K562 (cell line): ENCODE measurements around the gene EML6. TPM values are rescaled to one million over a fixed set of nuclear protein-coding genes. Genes with fewer than 3 reads are reported as not detected.

Experiments used
- ATAC-seq: fragments of 200-7000 bp; cut with Tn5 transposase; 3 replicates; pipeline ENCODE4 v1.9.1; 2020; ENCODE audit warnings: moderate library complexity
- BruUV-seq: library from RNA; stranded (reverse); fragments of 400-500 nt; replicated peaks from 2 replicates; lab custom pipeline; 2021; lab: Mats Ljungman, UMichigan
- CTCF ChIA-PET: fragments of 300-600 bp; formaldehyde crosslinking; extraction: SDS; loops from one replicate; lab custom pipeline; 2021; ENCODE audit warnings: low intra/inter-chr PET ratio; lab: Yijun Ruan, JAX
- POLR2A ChIA-PET: fragments of 300-600, 350-650 bp; sonication (Branson Sonifier 250); formaldehyde crosslinking; extraction: SDS; loops from one replicate; lab custom pipeline; 2021; ENCODE audit warnings: antibody characterized with exemption, inconsistent platforms; lab: Yijun Ruan, JAX
- DNase-seq, 4 experiments: peaks; one replicate each; pipeline versions ENCODE4 v3.0.0 to v3.0.0-alpha.2; 2011 to 2018; ENCODE audit warnings: low spot score in 3 of 4, mixed read lengths in 3 of 4; ENCODE audit errors: extremely low read depth in 1 of 4
- FAIRE-seq: peaks from 2 replicates; lab custom pipeline; 2011; peaks lifted over from hg19 to GRCh38; lab: Jason Lieb, UNC
- H2AFZ ChIP-seq: 2 replicates; pipeline ENCODE4 v1.6.0; 2011; ENCODE audit warnings: low read depth, low read length, control low read depth, inconsistent platforms
- H3K27ac ChIP-seq: fragments of 200-600 bp; 3 replicates; pipeline ENCODE4 v1.8.0; 2011; ENCODE audit warnings: low read depth, mild to moderate bottlenecking, control low read depth, inconsistent platforms, low read length, moderate library complexity, mixed read lengths; ENCODE audit errors: extremely low read depth
- H3K27me3 ChIP-seq, 2 experiments: fragments of 300-600 bp in 1 of 2; 2 replicates in 1 of 2; 3 replicates in 1 of 2; pipeline versions ENCODE4 v1.6.0 to v1.8.0; 2011; ENCODE audit warnings: inconsistent platforms in 2 of 2, low read length in 2 of 2, mild to moderate bottlenecking in 1 of 2, mixed read lengths in 1 of 2, moderate library complexity in 1 of 2; ENCODE audit not compliant: control insufficient read depth in 2 of 2, insufficient read depth in 2 of 2
- H3K36me3 ChIP-seq: fragments of 300-600 bp; 3 replicates; pipeline ENCODE4 v1.8.0; 2011; ENCODE audit warnings: mild to moderate bottlenecking, low read length, inconsistent platforms; ENCODE audit not compliant: control insufficient read depth, insufficient read depth
- H3K4me1 ChIP-seq, 2 experiments: fragments of 200-600 bp in 1 of 2; replicated peaks in 1 of 2; 2 replicates in 1 of 2; 3 replicates in 1 of 2; pipeline versions ENCODE4 v1.5.1 to v1.8.0; 2011; ENCODE audit warnings: inconsistent platforms in 2 of 2, low read length in 2 of 2, mild to moderate bottlenecking in 1 of 2, mixed read lengths in 1 of 2, moderate library complexity in 1 of 2; ENCODE audit not compliant: control insufficient read depth in 2 of 2, insufficient read depth in 2 of 2
- H3K4me2 ChIP-seq: 2 replicates; pipeline ENCODE4 v1.6.1; 2011; ENCODE audit warnings: low read length, control low read depth, inconsistent platforms, mixed read lengths; ENCODE audit not compliant: insufficient read depth
- H3K4me3 ChIP-seq: fragments of 200-600 bp; sonication (generic), shearing (Covaris generic); 2 replicates; pipeline ENCODE4 v1.5.1; 2016; ENCODE audit warnings: control low read depth, inconsistent platforms
- H3K79me2 ChIP-seq: fragments of 200-600 bp; 3 replicates; pipeline ENCODE4 v1.8.0; 2011; ENCODE audit warnings: low read length, inconsistent platforms; ENCODE audit not compliant: control insufficient read depth, insufficient read depth
- H3K9ac ChIP-seq, 2 experiments: 2 replicates each; pipeline versions ENCODE4 v1.6.0 to v1.6.1; 2011; ENCODE audit warnings: low read depth in 2 of 2, low read length in 2 of 2, control low read depth in 1 of 2, inconsistent platforms in 1 of 2, mild to moderate bottlenecking in 1 of 2, mixed read lengths in 1 of 2; ENCODE audit not compliant: insufficient read depth in 1 of 2
- H3K9me1 ChIP-seq: one replicate; pipeline ENCODE4 v1.6.0; 2011; ENCODE audit warnings: inconsistent platforms, mild to moderate bottlenecking, low read length, moderate library complexity; ENCODE audit not compliant: control insufficient read depth, insufficient read depth
- H3K9me3 ChIP-seq: replicated peaks from 2 replicates; pipeline ENCODE4 v1.5.1; 2011; ENCODE audit warnings: low read depth, low read length, inconsistent platforms; ENCODE audit not compliant: control insufficient read depth, insufficient read depth
- H4K20me1 ChIP-seq: replicated peaks from 2 replicates; pipeline ENCODE4 v1.6.1; 2011; ENCODE audit warnings: low read length, inconsistent platforms, mixed read lengths; ENCODE audit not compliant: control insufficient read depth, insufficient read depth
- C11orf30 ChIP-seq: fragments of 450-650 bp; IDR thresholded peaks from 2 replicates; pipeline ENCODE4 v1.6.1; 2016; ENCODE audit warnings: low read depth, mild to moderate bottlenecking
- E2F1 ChIP-seq: sonication (generic); formaldehyde crosslinking; IDR thresholded peaks from 2 replicates; pipeline ENCODE4 v1.8.1; 2023; ENCODE audit warnings: mild to moderate bottlenecking, missing genetic modification reagents, moderate library complexity
- FOXA1 ChIP-seq: fragments of 450-650 bp; IDR thresholded peaks from 2 replicates; pipeline ENCODE4 v1.6.1; 2016; ENCODE audit warnings: mild to moderate bottlenecking, borderline replicate concordance
- GATAD2B ChIP-seq: fragments of 450-650 bp; IDR thresholded peaks from 2 replicates; pipeline ENCODE4 v1.6.1; 2017; ENCODE audit warnings: mild to moderate bottlenecking, borderline replicate concordance
- MAFG ChIP-seq: fragments of 450-650 bp; conservative IDR thresholded peaks from 2 replicates; pipeline ENCODE4 v1.6.1; 2016; ENCODE audit warnings: missing genetic modification characterization, missing compliant biosample characterization
- MAX ChIP-seq: sonication (generic); formaldehyde crosslinking; IDR thresholded peaks from 2 replicates; pipeline ENCODE4 v1.9.0; 2022; ENCODE audit warnings: mild to moderate bottlenecking, missing genetic modification reagents
- PRDM10 ChIP-seq: fragments of 450-650 bp; IDR thresholded peaks from 2 replicates; pipeline ENCODE4 v1.6.1; 2018; ENCODE audit not compliant: partially characterized antibody
- RBM17 ChIP-seq: fragments of 200-400 bp; formaldehyde crosslinking; IDR thresholded peaks from 2 replicates; pipeline ENCODE4 v1.6.1; 2017; ENCODE audit warnings: low read depth, mild to moderate bottlenecking, low read length, borderline replicate concordance
- ZNF316 ChIP-seq: fragments of 450-650 bp; IDR thresholded peaks from 2 replicates; pipeline ENCODE4 v1.6.1; 2016
- in situ Hi-C: fragments of 300-500 bp; cut with MboI; formaldehyde crosslinking; loops from 4 replicates; pipeline ENCODE4 v1.15.0; 2018; ENCODE audit warnings: inconsistent platforms, mixed read lengths
- intact Hi-C: fragments of 100-400 bp; cut with micrococcal nuclease; formaldehyde crosslinking; loops from 2 replicates; pipeline ENCODE4 v1.14.2; 2022
- polyA plus RNA-seq, 8 experiments: library from polyadenylated mRNA; depleted of rRNA in 4 of 8; stranded (reverse) in 5 of 8; unstranded in 3 of 8; fragments of >200 nt; fragmentation: Nextera tagmentation in 2 of 8; fragmentation: Illumina TruSeq in 1 of 8; extraction: Ambion mirVana in 2 of 8; extraction: Trizol in 1 of 8; gene quantifications; 2 replicates each; pipeline versions ENCODE4 v1.2.1 to v1.2.3, GENCODE V29; 2011 to 2014; ENCODE audit warnings: inconsistent platforms in 1 of 8, missing spikeins in 1 of 8
- total RNA-seq, 7 experiments: library from RNA; depleted of rRNA in 6 of 7; stranded (reverse); fragments of >200 nt in 6 of 7; fragmentation: Illumina TruSeq in 2 of 7; extraction: Trizol in 2 of 7; gene quantifications; 2 replicates each; pipeline versions ENCODE4 v1.2.1 to v1.2.3, GENCODE V29; 2011 to 2021; ENCODE audit warnings: low replicate concordance in 1 of 7

The EML6 gene
- total and polyA plus RNA-seq, 9 of the 15 experiments (the other 6 are each of a cell fraction or from before 2014, with no cell fraction given), result 0.07 to 0.56 (median 0.25) TPM

- H4K20me1 ChIP-seq, result no peaks in the 10 kb centered on the region
- no peak overlapping the region for H3K4me2 ChIP-seq
- CTCF ChIA-PET, result no interaction called here
- intact Hi-C loops, result no loop called here
- H2AFZ ChIP-seq, result no peak overlapping the region
- H3K4me1 ChIP-seq, result peaks cover 0 to 9% of the 10 kb centered on the region in 2 experiments; a peak in 3 of 5 replicates
- H3K9me3 ChIP-seq, result no peaks in the 10 kb centered on the region
- FAIRE-seq, result no peak
- H3K9ac ChIP-seq, result no peak overlapping the region
- no peak overlapping the region for H3K4me3 ChIP-seq
- TF ChIP-seq RBM17 (no peak), E2F1 (no peak), MAFG (peak; percentile 38; the same call in 1 of the 2 replicates), MAX (no peak), FOXA1 (no peak), PRDM10 (no peak), C11orf30 (peak; percentile 36; the same call in 1 of the 2 replicates), GATAD2B (no peak), ZNF316 (peak; percentile 69)
- in situ Hi-C loops, result no loop called here
- no TSS peak for BruUV-seq
- no peaks in the 10 kb centered on the region for H3K79me2 ChIP-seq
- no peaks in the 10 kb centered on the region for H3K36me3 ChIP-seq
- H3K27me3 ChIP-seq, result peaks cover 1 to 8% of the 10 kb centered on the region in 2 experiments
- no peak for DNase-seq
- no peaks in the 10 kb centered on the region for H3K9me1 ChIP-seq
- no peak for ATAC-seq
- H3K27ac ChIP-seq, result no peak overlapping the region
- POLR2A ChIA-PET, result interaction anchor here (0.8 to 2.0 kb wide), 3 partner anchors 9 to 356 kb away, joined by 5 to 8 read pairs (median 6); no protein-coding TSS in a partner anchor
These were observed 30.9 kb upstream of the EML6 start for GRCh38 chr2:54692556-54692955.
